GM12864 (cell line): ENCODE measurements around the gene H2AZ2.
"Not testable (repeated sequence)": the region's sequence is repeated elsewhere in the genome, so short reads cannot be mapped to it uniquely, and the experiment has no call there.

ENCODE experiments used
- DNase-seq: peaks from one replicate; pipeline ENCODE4 v3.0.0-alpha.2; 2011; ENCODE audit warnings: low read depth
- H3K4me3 ChIP-seq: 2 replicates; pipeline ENCODE4 v1.5.1; 2011; ENCODE audit warnings: mild to moderate bottlenecking, low read depth, low read length, control low read depth
- CTCF ChIP-seq: IDR thresholded peaks from 2 replicates; pipeline ENCODE4 v1.5.1; 2011; ENCODE audit warnings: low read depth, mild to moderate bottlenecking, moderate library complexity, low read length, control low read depth, inconsistent platforms; ENCODE audit errors: missing control alignments

The H2AZ2 gene

GRCh38 chr7:44789990-44790389, 57.9 kb downstream of the H2AZ2 start:
- no peak for DNase-seq
- no peak for TF ChIP-seq CTCF
- no peak overlapping the region for H3K4me3 ChIP-seq

GRCh38 chr7:44787762-44788161, 60.1 kb downstream of the H2AZ2 start:
- no peak overlapping the region for H3K4me3 ChIP-seq
- no peak for DNase-seq
- TF ChIP-seq CTCF, result no peak

GRCh38 chr7:44787041-44787440, 60.8 kb downstream of the H2AZ2 start:
- DNase-seq, result no peak
- no peak overlapping the region; the same call in 1 of the 2 replicates for H3K4me3 ChIP-seq
- no peak for TF ChIP-seq CTCF

GRCh38 chr7:44785218-44785617, 62.7 kb downstream of the H2AZ2 start:
- not testable (repeated sequence) for DNase-seq, H3K4me3 ChIP-seq

GRCh38 chr7:44784364-44784763, 63.5 kb downstream of the H2AZ2 start:
- no peak for TF ChIP-seq CTCF
- no peak for DNase-seq
- H3K4me3 ChIP-seq, result no peak overlapping the region

GRCh38 chr7:44783407-44783806, 64.5 kb downstream of the H2AZ2 start:
- H3K4me3 ChIP-seq, result no peak overlapping the region
- DNase-seq, result no peak
- TF ChIP-seq CTCF, result no peak

GRCh38 chr7:44782460-44782859, 65.4 kb downstream of the H2AZ2 start:
- H3K4me3 ChIP-seq, result no peak overlapping the region
- DNase-seq, result no peak
- no peak for TF ChIP-seq CTCF
